Caco-2 (cell line): ENCODE measurements around the gene MARS1. TPM values are rescaled to one million over a fixed set of nuclear protein-coding genes. Genes with fewer than 3 reads are reported as not detected.

Experiments used
- BruUV-seq: library from RNA; stranded (reverse); fragments of 400-500 nt; replicated peaks from 2 replicates; lab custom pipeline; 2021; lab: Mats Ljungman, UMichigan
- CTCF ChIA-PET: fragments of 300-600 bp; sonication (Branson Sonifier 250); formaldehyde crosslinking; loops from one replicate; lab custom pipeline; 2022; ENCODE audit warnings: antibody characterized with exemption; lab: Charles Lee
- POLR2A ChIA-PET: fragments of 300-600 bp; sonication (Branson Sonifier 250); formaldehyde crosslinking; loops from one replicate; lab custom pipeline; 2022; ENCODE audit warnings: antibody characterized with exemption; lab: Charles Lee
- DNase-seq, 2 experiments: peaks; one replicate each; pipeline versions ENCODE4 v3.0.0 to v3.0.0-alpha.2; 2020 to 2022
- H3K27me3 ChIP-seq: replicated peaks from 2 replicates; pipeline ENCODE4 v1.6.0; 2011; ENCODE audit warnings: low read length; ENCODE audit not compliant: control insufficient read depth, insufficient read depth
- H3K36me3 ChIP-seq: 2 replicates; pipeline ENCODE4 v1.5.1; 2011; ENCODE audit warnings: low read length; ENCODE audit not compliant: control insufficient read depth, insufficient read depth
- H3K4me1 ChIP-seq: fragments of 250-450 bp; sonication (Bioruptor Pico); 2 replicates; pipeline ENCODE4 v1.5.1; 2020; ENCODE audit warnings: mild to moderate bottlenecking
- H3K4me3 ChIP-seq: 2 replicates; pipeline ENCODE4 v1.5.1; 2011; ENCODE audit warnings: low read depth, mild to moderate bottlenecking, control low read depth, low read length
- H3K9me3 ChIP-seq: fragments of 250-450 bp; sonication (Bioruptor Pico); 2 replicates; pipeline ENCODE4 v1.5.1; 2020; ENCODE audit warnings: mild to moderate bottlenecking, moderate library complexity
- H3K27ac Mint-ChIP-seq: one replicate; pipeline ENCODE4 v1.8.0; 2022; ENCODE audit warnings: mixed read lengths; ENCODE audit not compliant: unreplicated experiment
- H3K27me3 Mint-ChIP-seq: one replicate; pipeline ENCODE4 v1.8.0; 2022; ENCODE audit warnings: mixed read lengths; ENCODE audit not compliant: insufficient read depth, unreplicated experiment
- H3K36me3 Mint-ChIP-seq: one replicate; pipeline ENCODE4 v1.8.0; 2022; ENCODE audit warnings: mild to moderate bottlenecking, mixed read lengths; ENCODE audit not compliant: insufficient read depth, unreplicated experiment
- H3K4me1 Mint-ChIP-seq: one replicate; pipeline ENCODE4 v1.8.0; 2022; ENCODE audit warnings: low read depth, mixed read lengths; ENCODE audit not compliant: unreplicated experiment
- H3K4me3 Mint-ChIP-seq: one replicate; pipeline ENCODE4 v1.8.0; 2022; ENCODE audit warnings: mild to moderate bottlenecking, moderate library complexity, mixed read lengths; ENCODE audit not compliant: unreplicated experiment
- H3K9me3 Mint-ChIP-seq: one replicate; pipeline ENCODE4 v1.8.0; 2022; ENCODE audit warnings: mixed read lengths; ENCODE audit not compliant: unreplicated experiment
- intact Hi-C: fragments of 100-400 bp; cut with micrococcal nuclease; formaldehyde crosslinking; loops from one replicate; pipeline ENCODE4 v1.10.0; 2022; ENCODE audit not compliant: unreplicated experiment
- total RNA-seq: library from RNA; stranded (reverse); gene quantifications from 2 replicates; pipeline ENCODE4 v1.2.3, GENCODE V29; 2022
- TF ChIP-seq, protein P1 (sequence below), 2 experiments: fragments of 200-600 bp in 1 of 2; IDR thresholded peaks; 1 replicate in 1 of 2; 2 replicates in 1 of 2; pipeline versions ENCODE4 v1.5.1 to v1.8.0; 2011 to 2022; ENCODE audit warnings: antibody characterized with exemption in 1 of 2, control low read depth in 1 of 2, inconsistent platforms in 1 of 2, low read depth in 1 of 2, low read length in 1 of 2, mild to moderate bottlenecking in 1 of 2, moderate library complexity in 1 of 2; ENCODE audit not compliant: insufficient read depth in 1 of 2, severe bottlenecking in 1 of 2, unreplicated experiment in 1 of 2

Gene MARS1
- total RNA-seq, 1 experiment from 2014 or later = 583 TPM

DNA sequence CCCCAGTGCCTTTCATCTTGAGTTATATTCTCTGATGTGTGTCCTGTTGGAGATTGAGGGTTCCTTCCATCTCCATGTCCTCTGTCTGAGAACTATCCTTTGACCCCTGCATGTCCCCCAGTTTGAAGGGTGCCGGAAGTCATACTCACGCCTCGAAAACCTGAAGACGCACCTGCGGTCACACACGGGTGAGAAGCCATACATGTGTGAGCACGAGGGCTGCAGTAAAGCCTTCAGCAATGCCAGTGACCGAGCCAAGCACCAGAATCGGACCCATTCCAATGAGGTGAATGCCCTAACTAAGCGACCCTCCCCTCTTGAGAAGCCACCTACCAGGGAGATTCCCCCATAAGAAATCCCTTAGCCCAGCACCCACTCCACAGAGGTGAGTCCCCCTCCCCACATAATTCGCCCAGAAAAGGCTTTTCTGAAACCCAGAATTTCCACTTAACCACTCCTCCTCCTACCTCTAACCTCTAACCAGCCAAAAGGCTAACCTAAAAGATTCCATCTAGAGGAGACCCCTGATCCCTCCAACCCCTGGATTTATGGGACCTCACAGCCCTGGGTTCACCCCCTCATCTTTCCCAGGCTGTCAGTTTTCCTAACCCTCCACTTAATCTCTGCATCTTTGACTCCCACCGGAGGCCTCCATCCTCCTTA is 20.5 kb upstream of the MARS1 start:
- no peak overlapping the region for H3K27ac Mint-ChIP-seq
- no peaks in the 10 kb centered on the region for H3K36me3 Mint-ChIP-seq
- ChIA-PET POLR2A (no interaction called here), CTCF (interaction anchor here (0.6 kb wide), 1 partner anchor 9 kb away, joined by 3 read pairs; no protein-coding TSS in a partner anchor)
- no peaks in the 10 kb centered on the region for H3K36me3 ChIP-seq
- TF ChIP-seq, protein P1, sequence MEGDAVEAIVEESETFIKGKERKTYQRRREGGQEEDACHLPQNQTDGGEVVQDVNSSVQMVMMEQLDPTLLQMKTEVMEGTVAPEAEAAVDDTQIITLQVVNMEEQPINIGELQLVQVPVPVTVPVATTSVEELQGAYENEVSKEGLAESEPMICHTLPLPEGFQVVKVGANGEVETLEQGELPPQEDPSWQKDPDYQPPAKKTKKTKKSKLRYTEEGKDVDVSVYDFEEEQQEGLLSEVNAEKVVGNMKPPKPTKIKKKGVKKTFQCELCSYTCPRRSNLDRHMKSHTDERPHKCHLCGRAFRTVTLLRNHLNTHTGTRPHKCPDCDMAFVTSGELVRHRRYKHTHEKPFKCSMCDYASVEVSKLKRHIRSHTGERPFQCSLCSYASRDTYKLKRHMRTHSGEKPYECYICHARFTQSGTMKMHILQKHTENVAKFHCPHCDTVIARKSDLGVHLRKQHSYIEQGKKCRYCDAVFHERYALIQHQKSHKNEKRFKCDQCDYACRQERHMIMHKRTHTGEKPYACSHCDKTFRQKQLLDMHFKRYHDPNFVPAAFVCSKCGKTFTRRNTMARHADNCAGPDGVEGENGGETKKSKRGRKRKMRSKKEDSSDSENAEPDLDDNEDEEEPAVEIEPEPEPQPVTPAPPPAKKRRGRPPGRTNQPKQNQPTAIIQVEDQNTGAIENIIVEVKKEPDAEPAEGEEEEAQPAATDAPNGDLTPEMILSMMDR (IDR thresholded peaks at IDR 0.05; ENCODE audit: insufficient read depth in 1 of 2, low read depth in 1 of 2, low read length in 1 of 2, severe bottlenecking in 1 of 2, unreplicated experiment in 1 of 2) = no peak
- DNase-seq = no peak
- no TSS peak for BruUV-seq
- H3K27me3 Mint-ChIP-seq = peaks cover 22% of the 10 kb centered on the region
- no peak overlapping the region for H3K4me3 Mint-ChIP-seq
- no peaks in the 10 kb centered on the region for H3K9me3 Mint-ChIP-seq
- H3K27me3 ChIP-seq = no peaks in the 10 kb centered on the region; the same call in 1 of the 2 replicates
- no peaks in the 10 kb centered on the region for H3K4me1 ChIP-seq
- no peaks in the 10 kb centered on the region for H3K4me1 Mint-ChIP-seq
- intact Hi-C loops = no loop called here
- H3K9me3 ChIP-seq = no peaks in the 10 kb centered on the region
- H3K4me3 ChIP-seq = no peak overlapping the region

GRCh38 chr12:57467915-57468314 is 20.0 kb upstream of the MARS1 start:
- Mint-ChIP-seq H3K27me3 (peaks cover 22% of the 10 kb centered on the region), H3K36me3 (no peaks in the 10 kb centered on the region), H3K9me3 (no peaks in the 10 kb centered on the region), H3K4me3 (no peak overlapping the region), H3K4me1 (no peaks in the 10 kb centered on the region), H3K27ac (no peak overlapping the region)
- Histone ChIP-seq H3K9me3 (no peaks in the 10 kb centered on the region), H3K4me3 (no peak overlapping the region), H3K4me1 (no peaks in the 10 kb centered on the region), H3K27me3 (no peaks in the 10 kb centered on the region; the same call in 1 of the 2 replicates), H3K36me3 (no peaks in the 10 kb centered on the region)
- TF ChIP-seq, protein P1 (IDR thresholded peaks at IDR 0.05; ENCODE audit: insufficient read depth in 1 of 2, low read depth in 1 of 2, low read length in 1 of 2, severe bottlenecking in 1 of 2, unreplicated experiment in 1 of 2) = no peak
- ChIA-PET POLR2A (no interaction called here), CTCF (interaction anchor here (0.6 kb wide), 1 partner anchor 10 kb away, joined by 3 read pairs; no protein-coding TSS in a partner anchor)
- no TSS peak for BruUV-seq
- DNase-seq = no peak
- intact Hi-C loops = no loop called here

DNA sequence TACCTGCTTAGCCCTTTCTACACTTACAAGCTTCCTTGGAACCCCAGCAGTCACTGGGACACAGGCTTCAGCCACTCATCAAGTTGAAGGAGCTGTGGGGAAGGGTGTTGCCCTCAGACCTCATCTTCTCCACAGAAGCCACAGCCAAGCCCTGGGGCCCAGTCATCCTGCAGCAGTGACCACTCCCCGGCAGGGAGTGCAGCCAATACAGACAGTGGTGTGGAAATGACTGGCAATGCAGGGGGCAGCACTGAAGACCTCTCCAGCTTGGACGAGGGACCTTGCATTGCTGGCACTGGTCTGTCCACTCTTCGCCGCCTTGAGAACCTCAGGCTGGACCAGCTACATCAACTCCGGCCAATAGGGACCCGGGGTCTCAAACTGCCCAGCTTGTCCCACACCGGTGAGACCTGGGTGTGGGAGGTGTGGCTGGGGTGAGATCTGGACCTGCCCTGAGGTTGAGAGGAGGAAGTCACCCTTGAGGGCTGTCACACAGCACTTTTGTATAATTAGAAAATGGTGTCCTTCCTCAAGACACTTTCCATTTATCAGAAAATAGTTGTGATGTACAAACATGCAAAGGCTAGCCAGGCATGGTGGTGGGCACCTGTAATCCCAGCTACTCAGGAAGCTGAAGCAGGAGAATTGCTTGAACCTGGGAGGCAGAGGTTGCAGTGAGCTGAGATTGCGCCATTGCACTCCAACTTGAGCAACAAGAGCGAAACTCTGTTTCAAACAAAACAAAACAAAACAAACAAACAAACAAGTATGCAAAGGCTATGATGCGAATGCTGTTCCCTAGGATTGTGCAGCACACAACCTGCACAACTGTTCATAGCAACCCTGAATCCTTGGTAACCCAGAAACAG is 18.3 kb upstream of the MARS1 start:
- no peaks in the 10 kb centered on the region for H3K9me3 Mint-ChIP-seq
- BruUV-seq = no TSS peak
- peaks cover 23% of the 10 kb centered on the region for H3K27me3 Mint-ChIP-seq
- Histone ChIP-seq H3K4me1 (no peaks in the 10 kb centered on the region), H3K4me3 (no peak overlapping the region), H3K36me3 (no peaks in the 10 kb centered on the region), H3K27me3 (no peaks in the 10 kb centered on the region; the same call in 1 of the 2 replicates), H3K9me3 (no peaks in the 10 kb centered on the region)
- intact Hi-C loops = no loop called here
- no peaks in the 10 kb centered on the region for H3K4me1 Mint-ChIP-seq
- CTCF ChIA-PET = interaction anchor here (1.4 kb wide), 1 partner anchor 11 kb away, joined by 3 read pairs; no protein-coding TSS in a partner anchor
- no peak overlapping the region for H3K27ac Mint-ChIP-seq
- TF ChIP-seq, protein P1 (IDR thresholded peaks at IDR 0.05; ENCODE audit: insufficient read depth in 1 of 2, low read depth in 1 of 2, low read length in 1 of 2, severe bottlenecking in 1 of 2, unreplicated experiment in 1 of 2) = no peak
- H3K4me3 Mint-ChIP-seq = no peak overlapping the region
- POLR2A ChIA-PET = no interaction called here
- no peak for DNase-seq
- H3K36me3 Mint-ChIP-seq = no peaks in the 10 kb centered on the region
